K562 (cell line): ENCODE data around the gene DUSP19. TPM values are rescaled to one million over a fixed set of nuclear protein-coding genes. Genes with fewer than 3 reads are reported as not detected.

Experiments used
- ATAC-seq: fragments of 200-7000 bp; cut with Tn5 transposase; 3 replicates; pipeline ENCODE4 v1.9.1; 2020; ENCODE audit warnings: moderate library complexity
- BruUV-seq: library from RNA; stranded (reverse); fragments of 400-500 nt; replicated peaks from 2 replicates; lab custom pipeline; 2021; lab: Mats Ljungman, UMichigan
- CTCF ChIA-PET: fragments of 300-600 bp; formaldehyde crosslinking; extraction: SDS; loops from one replicate; lab custom pipeline; 2021; ENCODE audit warnings: low intra/inter-chr PET ratio; lab: Yijun Ruan, JAX
- POLR2A ChIA-PET: fragments of 300-600, 350-650 bp; sonication (Branson Sonifier 250); formaldehyde crosslinking; extraction: SDS; loops from one replicate; lab custom pipeline; 2021; ENCODE audit warnings: antibody characterized with exemption, inconsistent platforms; lab: Yijun Ruan, JAX
- DNase-seq, 4 experiments: peaks; one replicate each; pipeline versions ENCODE4 v3.0.0 to v3.0.0-alpha.2; 2011 to 2018; ENCODE audit warnings: low spot score in 3 of 4, mixed read lengths in 3 of 4; ENCODE audit errors: extremely low read depth in 1 of 4
- FAIRE-seq: peaks from 2 replicates; lab custom pipeline; 2011; peaks lifted over from hg19 to GRCh38; lab: Jason Lieb, UNC
- H2AFZ ChIP-seq: 2 replicates; pipeline ENCODE4 v1.6.0; 2011; ENCODE audit warnings: low read depth, low read length, control low read depth, inconsistent platforms
- H3K27ac ChIP-seq: fragments of 200-600 bp; 3 replicates; pipeline ENCODE4 v1.8.0; 2011; ENCODE audit warnings: low read depth, mild to moderate bottlenecking, control low read depth, inconsistent platforms, low read length, moderate library complexity, mixed read lengths; ENCODE audit errors: extremely low read depth
- H3K27me3 ChIP-seq, 2 experiments: fragments of 300-600 bp in 1 of 2; 2 replicates in 1 of 2; 3 replicates in 1 of 2; pipeline versions ENCODE4 v1.6.0 to v1.8.0; 2011; ENCODE audit warnings: inconsistent platforms in 2 of 2, low read length in 2 of 2, mild to moderate bottlenecking in 1 of 2, mixed read lengths in 1 of 2, moderate library complexity in 1 of 2; ENCODE audit not compliant: control insufficient read depth in 2 of 2, insufficient read depth in 2 of 2
- H3K36me3 ChIP-seq: fragments of 300-600 bp; 3 replicates; pipeline ENCODE4 v1.8.0; 2011; ENCODE audit warnings: mild to moderate bottlenecking, low read length, inconsistent platforms; ENCODE audit not compliant: control insufficient read depth, insufficient read depth
- H3K4me1 ChIP-seq, 2 experiments: fragments of 200-600 bp in 1 of 2; replicated peaks in 1 of 2; 2 replicates in 1 of 2; 3 replicates in 1 of 2; pipeline versions ENCODE4 v1.5.1 to v1.8.0; 2011; ENCODE audit warnings: inconsistent platforms in 2 of 2, low read length in 2 of 2, mild to moderate bottlenecking in 1 of 2, mixed read lengths in 1 of 2, moderate library complexity in 1 of 2; ENCODE audit not compliant: control insufficient read depth in 2 of 2, insufficient read depth in 2 of 2
- H3K4me2 ChIP-seq: 2 replicates; pipeline ENCODE4 v1.6.1; 2011; ENCODE audit warnings: low read length, control low read depth, inconsistent platforms, mixed read lengths; ENCODE audit not compliant: insufficient read depth
- H3K4me3 ChIP-seq: fragments of 200-600 bp; sonication (generic), shearing (Covaris generic); 2 replicates; pipeline ENCODE4 v1.5.1; 2016; ENCODE audit warnings: control low read depth, inconsistent platforms
- H3K79me2 ChIP-seq: fragments of 200-600 bp; 3 replicates; pipeline ENCODE4 v1.8.0; 2011; ENCODE audit warnings: low read length, inconsistent platforms; ENCODE audit not compliant: control insufficient read depth, insufficient read depth
- H3K9ac ChIP-seq, 2 experiments: 2 replicates each; pipeline versions ENCODE4 v1.6.0 to v1.6.1; 2011; ENCODE audit warnings: low read depth in 2 of 2, low read length in 2 of 2, control low read depth in 1 of 2, inconsistent platforms in 1 of 2, mild to moderate bottlenecking in 1 of 2, mixed read lengths in 1 of 2; ENCODE audit not compliant: insufficient read depth in 1 of 2
- H3K9me1 ChIP-seq: one replicate; pipeline ENCODE4 v1.6.0; 2011; ENCODE audit warnings: inconsistent platforms, mild to moderate bottlenecking, low read length, moderate library complexity; ENCODE audit not compliant: control insufficient read depth, insufficient read depth
- H3K9me3 ChIP-seq: replicated peaks from 2 replicates; pipeline ENCODE4 v1.5.1; 2011; ENCODE audit warnings: low read depth, low read length, inconsistent platforms; ENCODE audit not compliant: control insufficient read depth, insufficient read depth
- H4K20me1 ChIP-seq: replicated peaks from 2 replicates; pipeline ENCODE4 v1.6.1; 2011; ENCODE audit warnings: low read length, inconsistent platforms, mixed read lengths; ENCODE audit not compliant: control insufficient read depth, insufficient read depth
- FOXA3 ChIP-seq, 2 experiments: fragments of 450-650 bp in 1 of 2; sonication (generic) in 1 of 2; formaldehyde crosslinking; IDR thresholded peaks in 1 of 2; conservative IDR thresholded peaks in 1 of 2; 2 replicates each; pipeline versions ENCODE4 v1.4.0 to v1.8.0; 2020 to 2022; ENCODE audit warnings: mild to moderate bottlenecking in 2 of 2, missing genetic modification reagents in 1 of 2
- HDAC6 ChIP-seq: IDR thresholded peaks from 2 replicates; pipeline ENCODE4 v1.6.1; 2012; ENCODE audit warnings: low read depth, mild to moderate bottlenecking, control low read depth, inconsistent platforms, low read length, moderate library complexity
- ILK ChIP-seq: fragments of 450-650 bp; IDR thresholded peaks from 2 replicates; pipeline ENCODE4 v1.6.1; 2016; ENCODE audit warnings: missing genetic modification characterization, low read depth, mild to moderate bottlenecking, missing compliant biosample characterization, moderate library complexity, borderline replicate concordance
- TBL1XR1 ChIP-seq, 2 experiments: IDR thresholded peaks; 2 replicates each; pipeline ENCODE4 v1.6.1; 2012; ENCODE audit warnings: improper control_type of control experiment in 2 of 2, low read length in 2 of 2, mild to moderate bottlenecking in 1 of 2
- WGBS: fragments of 100-300 bp; shearing (Covaris generic); methylation state at CpG from one replicate; pipeline ENCODE4 v1.1.6; 2016; ENCODE audit warnings: low coverage, mixed read lengths; ENCODE audit not compliant: insufficient coverage; ENCODE audit errors: missing lambda C conversion rate; 5-methylcytosine and 5-hydroxymethylcytosine counted together
- in situ Hi-C: fragments of 300-500 bp; cut with MboI; formaldehyde crosslinking; loops from 4 replicates; pipeline ENCODE4 v1.15.0; 2018; ENCODE audit warnings: inconsistent platforms, mixed read lengths
- intact Hi-C: fragments of 100-400 bp; cut with micrococcal nuclease; formaldehyde crosslinking; loops from 2 replicates; pipeline ENCODE4 v1.14.2; 2022
- polyA plus RNA-seq, 8 experiments: library from polyadenylated mRNA; depleted of rRNA in 4 of 8; stranded (reverse) in 5 of 8; unstranded in 3 of 8; fragments of >200 nt; fragmentation: Nextera tagmentation in 2 of 8; fragmentation: Illumina TruSeq in 1 of 8; extraction: Ambion mirVana in 2 of 8; extraction: Trizol in 1 of 8; gene quantifications; 2 replicates each; pipeline versions ENCODE4 v1.2.1 to v1.2.3, GENCODE V29; 2011 to 2014; ENCODE audit warnings: inconsistent platforms in 1 of 8, missing spikeins in 1 of 8
- total RNA-seq, 7 experiments: library from RNA; depleted of rRNA in 6 of 7; stranded (reverse); fragments of >200 nt in 6 of 7; fragmentation: Illumina TruSeq in 2 of 7; extraction: Trizol in 2 of 7; gene quantifications; 2 replicates each; pipeline versions ENCODE4 v1.2.1 to v1.2.3, GENCODE V29; 2011 to 2021; ENCODE audit warnings: low replicate concordance in 1 of 7

DUSP19 gene
- total and polyA plus RNA-seq, 9 of the 15 experiments (the other 6 are each of a cell fraction or from before 2014, with no cell fraction given), result 1.6 to 6.3 (median 3.1) TPM

GRCh38 chr2:183034806-183035205 lies 43.7 kb upstream of the DUSP19 start:
- peak; percentile 15 for FAIRE-seq

More at GRCh38 chr2:183034806-183035205, 43.7 kb upstream of the DUSP19 start:
- Histone ChIP-seq H3K27me3 (no peaks in the 10 kb centered on the region), H2AFZ (no peak overlapping the region), H3K27ac (peak overlapping the region; percentile 74; the same call in 2 of the 3 replicates), H3K9me3 (no peaks in the 10 kb centered on the region), H3K4me2 (peak overlapping the region; percentile 20; the same call in 1 of the 2 replicates), H3K9ac (peak overlapping the region in 1 of 2 experiments; percentile 82; a peak in 2 of 4 replicates), H3K36me3 (peaks cover 3% of the 10 kb centered on the region; the same call in 1 of the 3 replicates), H3K4me3 (peak overlapping the region; percentile 76; the same call in 1 of the 2 replicates), H3K9me1 (no peaks in the 10 kb centered on the region), H4K20me1 (no peaks in the 10 kb centered on the region; the same call in 1 of the 2 replicates), H3K79me2 (peaks cover 83% of the 10 kb centered on the region), H3K4me1 (peaks cover 16 to 33% of the 10 kb centered on the region in 2 experiments)
- POLR2A ChIA-PET, result interaction anchor here (1.4 to 2.7 kb wide), 2 partner anchors 10 to 21 kb away, joined by 3 to 16 read pairs; no protein-coding TSS in a partner anchor
- no TSS peak for BruUV-seq
- WGBS, result 57% methylated on average over 1 of the region's 1 CpG
- ATAC-seq, result peak; percentile 5; the same call in 1 of the 3 replicates
- intact Hi-C loops, result loop anchor here (5.0 kb wide), 1 partner anchor 1172 kb away; no protein-coding TSS in a partner anchor
- TF ChIP-seq FOXA3 (CRISPR knock-in tag; conservative IDR thresholded peaks at IDR 0.05 in 1 of 2, IDR thresholded peaks at IDR 0.05 in 1 of 2) (0 out of 4 replicates have a peak, but pooled peaks of 1 of the 2 experiments have one; percentile 16), ILK (tag) (no peak), TBL1XR1 (IDR thresholded peaks at IDR 0.05; ENCODE audit: low read length in 2 of 2) (0 out of 4 replicates have a peak, but pooled peaks of 1 of the 2 experiments have one; percentile 9), HDAC6 (no peak)
- in situ Hi-C loops, result no loop called here
- CTCF ChIA-PET, result interaction anchor here (0.6 kb wide), 1 partner anchor 97 kb away, joined by 4 read pairs; no protein-coding TSS in a partner anchor
- DNase-seq, result no peak
